GM10266 (cell line): ENCODE measurements around the gene MBD6.

Source experiments
- DNase-seq: peaks from one replicate; pipeline ENCODE4 v3.0.0; 2012; ENCODE audit errors: extremely low spot score
- CTCF ChIP-seq: IDR thresholded peaks from 2 replicates; pipeline ENCODE4 v1.5.1; 2012; ENCODE audit warnings: mild to moderate bottlenecking, low read depth; ENCODE audit not compliant: control insufficient read depth, insufficient read depth; ENCODE audit errors: missing control alignments

MBD6 gene

GRCh38 chr12:57529831-57530230 lies 7.2 kb downstream of the MBD6 start:
- TF ChIP-seq CTCF: no peak
- DNase-seq: no peak

DNA sequence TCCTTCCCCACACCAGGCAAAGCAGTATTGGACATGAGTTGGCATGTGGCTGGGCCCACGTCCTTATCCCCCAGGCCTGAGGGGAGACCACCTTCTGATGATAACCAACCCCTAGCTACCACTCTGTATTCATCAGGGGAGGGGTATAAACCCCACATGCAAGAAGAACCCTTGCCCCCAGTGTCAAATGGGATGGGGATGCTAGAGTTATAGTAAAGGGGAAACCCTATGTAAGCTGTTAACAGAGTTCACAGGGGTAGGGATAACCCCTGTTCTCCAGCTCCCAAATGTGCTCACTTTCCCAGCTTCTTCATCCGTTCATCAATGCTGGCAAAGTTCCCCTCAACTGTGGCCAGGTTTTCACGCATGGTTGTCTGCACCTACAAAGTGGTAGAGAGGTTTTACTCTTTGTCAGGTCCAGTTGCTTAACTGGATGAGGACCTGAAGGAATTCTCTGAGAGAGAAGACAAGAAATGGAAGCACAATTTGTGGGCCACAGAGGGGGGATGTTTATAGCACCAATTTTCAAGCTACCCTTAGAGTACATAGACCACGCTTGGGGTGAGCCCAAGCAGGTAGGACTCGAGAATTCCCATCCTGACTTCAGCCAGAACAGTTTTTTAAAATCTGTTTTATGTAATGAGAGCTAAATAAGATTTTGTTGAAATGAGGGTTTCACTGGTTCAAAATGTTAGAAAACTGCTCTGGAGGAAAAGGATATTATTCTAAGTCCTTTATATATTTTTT lies 7.9 kb downstream of the MBD6 start:
- TF ChIP-seq CTCF: no peak
- no peak for DNase-seq

- DNase-seq: no peak
- no peak for TF ChIP-seq CTCF
These were observed 9.2 kb downstream of the MBD6 start for GRCh38 chr12:57531836-57532235.

GRCh38 chr12:57533108-57533507 lies 10.5 kb downstream of the MBD6 start:
- no peak for DNase-seq
- TF ChIP-seq CTCF: no peak

DNA sequence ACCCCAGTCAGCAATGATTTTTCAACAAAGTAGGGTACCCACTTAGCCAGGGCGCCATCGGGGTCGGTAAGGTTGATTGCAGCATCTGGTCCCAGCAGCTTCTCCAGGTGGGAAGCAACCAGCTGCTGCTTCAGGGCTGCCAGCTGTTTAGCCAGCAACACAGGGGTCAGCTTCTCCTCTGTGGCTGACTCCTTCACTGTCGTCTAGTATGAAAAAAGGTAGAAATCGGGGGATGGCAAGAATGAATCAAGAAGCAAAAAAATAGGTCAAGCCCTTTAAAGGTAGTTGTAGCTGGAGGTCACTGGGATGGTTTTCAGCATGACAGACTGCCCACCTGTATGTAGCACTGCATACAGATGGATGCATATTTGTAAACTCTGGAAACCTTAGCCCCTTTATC lies 11.6 kb downstream of the MBD6 start:
- DNase-seq: no peak
- no peak for TF ChIP-seq CTCF

DNA sequence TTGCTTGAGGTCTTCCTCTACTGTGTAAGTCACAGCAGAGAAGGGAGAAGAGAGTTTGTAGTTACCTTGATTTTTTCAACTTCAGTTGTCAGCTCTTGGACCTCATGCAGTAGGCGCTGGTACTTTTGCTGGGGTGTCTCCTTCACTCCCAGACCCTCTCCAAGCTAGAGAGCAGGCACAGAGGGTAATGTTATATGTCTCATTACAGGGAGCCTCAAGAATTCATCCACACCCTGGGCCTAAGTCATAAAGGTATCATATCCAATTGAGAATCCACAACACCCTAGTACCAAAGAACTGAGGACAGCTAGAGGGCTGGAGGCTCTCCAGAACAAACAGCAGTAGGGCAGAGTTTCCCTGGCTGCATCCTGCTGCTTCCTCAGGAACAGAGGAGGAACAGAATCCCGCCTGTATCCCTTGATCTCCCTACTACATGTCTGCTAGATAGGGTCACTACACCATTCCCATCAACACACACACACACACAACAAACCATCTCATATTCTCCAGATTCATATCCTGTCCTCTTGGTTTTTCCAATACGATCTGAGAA lies 12.4 kb downstream of the MBD6 start:
- no peak for DNase-seq
- TF ChIP-seq CTCF: no peak
